ENCODE data around the gene ARHGAP26.

GRCh38 chr5:142820447-142820846, 50.3 kb downstream of the ARHGAP26 start:
- TF ChIP-seq YY1 (IDR thresholded peaks at IDR 0.05; ENCODE audit: insufficient read depth, insufficient read length) (no peak), SUZ12 (IDR thresholded peaks at IDR 0.05; ENCODE audit: extremely low read depth, insufficient read depth, insufficient read length) (no peak)

Measured in NT2/D1 (cell line).